ENCODE measurements around the gene GPA33. TPM values are rescaled to one million over a fixed set of nuclear protein-coding genes. Genes with fewer than 3 reads are reported as not detected.

Gene GPA33
- total and polyA plus RNA-seq, 10 of the 15 experiments (the other 5 are each of a cell fraction or from before 2014, with no cell fraction given): 0.09 to 0.27 (median 0.21) TPM; not detected in 1

DNA sequence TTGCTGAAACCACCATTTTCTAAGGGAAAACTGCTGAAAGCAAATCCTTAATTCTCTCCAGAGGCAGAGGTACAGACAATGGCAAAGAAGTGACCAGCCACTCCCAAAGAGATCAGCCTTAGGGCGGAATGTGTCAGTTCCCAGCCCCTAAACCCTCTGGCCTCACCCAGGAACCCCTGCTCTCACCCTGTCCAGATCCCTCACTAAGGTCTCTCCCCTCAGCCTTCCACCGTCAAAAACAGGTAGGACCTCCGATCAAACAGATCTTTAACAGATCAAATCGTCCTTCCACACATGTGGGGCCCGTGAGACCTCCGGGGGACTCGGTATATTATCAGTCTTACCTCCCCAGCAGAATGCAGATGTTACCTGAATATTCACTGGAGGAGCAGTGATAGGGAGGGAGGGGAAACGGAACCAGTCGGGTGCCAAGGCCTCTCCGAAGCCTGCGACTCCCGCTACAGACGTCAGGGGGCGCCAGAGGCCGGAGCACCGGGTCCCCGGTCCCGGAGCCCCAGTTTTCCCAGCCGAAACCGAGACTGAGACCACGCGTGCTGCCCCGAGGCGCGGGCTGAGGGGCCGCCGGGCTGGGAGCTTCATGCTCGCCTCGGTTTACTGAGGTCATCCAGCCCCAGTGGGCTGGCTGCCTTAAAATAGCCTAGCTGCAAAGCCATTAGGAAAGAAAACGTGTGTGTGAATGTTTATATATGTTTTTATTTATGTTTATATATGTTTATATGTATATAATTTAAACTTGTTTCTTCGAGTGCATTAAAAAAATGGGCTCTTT is 23.6 kb downstream of the GPA33 start (continued):
- TF ChIP-seq, protein P1, sequence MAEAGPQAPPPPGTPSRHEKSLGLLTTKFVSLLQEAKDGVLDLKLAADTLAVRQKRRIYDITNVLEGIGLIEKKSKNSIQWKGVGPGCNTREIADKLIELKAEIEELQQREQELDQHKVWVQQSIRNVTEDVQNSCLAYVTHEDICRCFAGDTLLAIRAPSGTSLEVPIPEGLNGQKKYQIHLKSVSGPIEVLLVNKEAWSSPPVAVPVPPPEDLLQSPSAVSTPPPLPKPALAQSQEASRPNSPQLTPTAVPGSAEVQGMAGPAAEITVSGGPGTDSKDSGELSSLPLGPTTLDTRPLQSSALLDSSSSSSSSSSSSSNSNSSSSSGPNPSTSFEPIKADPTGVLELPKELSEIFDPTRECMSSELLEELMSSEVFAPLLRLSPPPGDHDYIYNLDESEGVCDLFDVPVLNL (IDR thresholded peaks at IDR 0.05; ENCODE audit: low read depth, low read length): no peak
- no peak for TF ChIP-seq HDAC2 (IDR thresholded peaks at IDR 0.05)

DNA sequence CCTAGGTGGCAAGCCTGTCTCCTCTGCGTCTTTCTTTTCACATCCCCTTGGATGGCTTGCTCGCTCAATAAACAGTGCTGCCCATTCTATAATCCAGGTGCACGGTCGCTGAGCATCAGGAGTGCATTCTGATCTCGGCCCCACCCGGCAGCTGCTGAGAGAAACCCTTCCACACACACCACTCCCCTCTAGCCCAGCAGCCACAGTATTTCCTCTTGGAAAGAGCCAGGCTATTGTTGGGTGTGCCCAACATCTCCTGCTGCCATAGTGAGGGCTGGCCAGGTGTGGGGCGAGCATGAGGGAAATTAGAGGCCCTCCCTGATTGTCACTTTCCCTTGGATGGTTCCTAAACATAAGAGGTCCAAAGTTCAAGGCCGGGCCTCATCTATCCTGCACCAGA is 24.7 kb downstream of the GPA33 start:
- in situ Hi-C loops (cut with MboI): loop anchor here (5.0 kb wide), 3 partner anchors 57 to 472 kb away; no protein-coding TSS in a partner anchor
- H3K79me2 ChIP-seq (ENCODE audit: control insufficient read depth, insufficient read depth, low read length): no peaks in the 10 kb centered on the region
- DNase-seq (ENCODE audit: low read depth, low spot score): no peak
- no TSS peak for BruUV-seq (replicated peaks)
- H3K9me3 ChIP-seq (replicated peaks; ENCODE audit: control insufficient read depth, insufficient read depth, low read length): no peaks in the 10 kb centered on the region
- no peaks in the 10 kb centered on the region for H3K36me3 ChIP-seq (ENCODE audit: control insufficient read depth in 2 of 2, insufficient read depth in 2 of 2, low read length in 1 of 2)
- ChIA-PET SMC1A (ENCODE audit: uncharacterized antibody, unreplicated experiment) (interaction anchor here (0.9 to 1.9 kb wide), 5 partner anchors 50 to 470 kb away, joined by 3 to 7 read pairs (median 3); no protein-coding TSS in a partner anchor), RAD21 (ENCODE audit: unreplicated experiment) (interaction anchor here (0.7 to 2.1 kb wide), 3 partner anchors 155 to 488 kb away, joined by 3 to 8 read pairs (median 3); partner anchors contain the start of genes CREG1 and POU2F1), CTCF (interaction anchor here (0.6 to 18.3 kb wide), 11 partner anchors 8 to 469 kb away, joined by 3 to 734 read pairs (median 4); partner anchors contain the start of gene POU2F1), POLR2A (no interaction called here)
- ATAC-seq: no peak
- 31% methylated on average over 8 of the region's 8 CpGs for WGBS (ENCODE audit: insufficient coverage, insufficient replicate concordance, low lambda C conversion rate, missing lambda C conversion rate)
- no peak overlapping the region for H3K4me3 ChIP-seq
- no peaks in the 10 kb centered on the region for H4K20me1 ChIP-seq (ENCODE audit: control insufficient read depth, insufficient read depth)
- no peak overlapping the region for H3K9ac ChIP-seq (ENCODE audit: control insufficient read depth, insufficient read depth, low read length)
- intact Hi-C loops (cut with micrococcal nuclease; ENCODE audit: unreplicated experiment): loop anchor here (5.0 kb wide), 2 partner anchors 202 to 467 kb away; no protein-coding TSS in a partner anchor
- no peaks in the 10 kb centered on the region for H3K4me1 ChIP-seq (ENCODE audit: control insufficient read depth, insufficient read depth, low read length)
- no peak overlapping the region for H3K4me2 ChIP-seq (ENCODE audit: control insufficient read depth, insufficient read depth)
- no peak for FAIRE-seq
- H2AFZ ChIP-seq (ENCODE audit: control insufficient read depth, low read depth, low read length): no peak overlapping the region
- H3K27me3 ChIP-seq (replicated peaks in 1 of 2; ENCODE audit: control insufficient read depth in 2 of 2, insufficient read depth in 2 of 2, low read length in 1 of 2): no peaks in the 10 kb centered on the region; a peak in 1 of 4 replicates
- no peak overlapping the region for H3K27ac ChIP-seq (ENCODE audit: control insufficient read depth, insufficient read depth)
- TF ChIP-seq FOXM1 (IDR thresholded peaks at IDR 0.05; ENCODE audit: low read depth, low read length) (no peak), SUZ12 (IDR thresholded peaks at IDR 0.05; ENCODE audit: unreplicated experiment) (no peak), BCL11A (IDR thresholded peaks at IDR 0.05; ENCODE audit: low read depth, low read length) (no peak), POU2F2 (IDR thresholded peaks at IDR 0.05; ENCODE audit: borderline replicate concordance, low read depth, low read length) (no peak), EGR1 (IDR thresholded peaks at IDR 0.05; ENCODE audit: borderline replicate concordance in 1 of 2, low read depth in 2 of 2, low read length in 2 of 2) (no peak), KLF5 (IDR thresholded peaks at IDR 0.05; ENCODE audit: partially characterized antibody) (no peak), SREBF2 (IDR thresholded peaks at IDR 0.05; ENCODE audit: low read length) (no peak), YY1 (IDR thresholded peaks at IDR 0.05; ENCODE audit: low read depth, low read length) (no peak), DPF2 (IDR thresholded peaks at IDR 0.05) (no peak), SMAD5 (IDR thresholded peaks at IDR 0.05; ENCODE audit: low read depth) (no peak), NFXL1 (IDR thresholded peaks at IDR 0.05; ENCODE audit: borderline replicate concordance) (no peak), CBX5 (IDR thresholded peaks at IDR 0.05; ENCODE audit: low read depth) (no peak)
- TF ChIP-seq, protein P2, sequence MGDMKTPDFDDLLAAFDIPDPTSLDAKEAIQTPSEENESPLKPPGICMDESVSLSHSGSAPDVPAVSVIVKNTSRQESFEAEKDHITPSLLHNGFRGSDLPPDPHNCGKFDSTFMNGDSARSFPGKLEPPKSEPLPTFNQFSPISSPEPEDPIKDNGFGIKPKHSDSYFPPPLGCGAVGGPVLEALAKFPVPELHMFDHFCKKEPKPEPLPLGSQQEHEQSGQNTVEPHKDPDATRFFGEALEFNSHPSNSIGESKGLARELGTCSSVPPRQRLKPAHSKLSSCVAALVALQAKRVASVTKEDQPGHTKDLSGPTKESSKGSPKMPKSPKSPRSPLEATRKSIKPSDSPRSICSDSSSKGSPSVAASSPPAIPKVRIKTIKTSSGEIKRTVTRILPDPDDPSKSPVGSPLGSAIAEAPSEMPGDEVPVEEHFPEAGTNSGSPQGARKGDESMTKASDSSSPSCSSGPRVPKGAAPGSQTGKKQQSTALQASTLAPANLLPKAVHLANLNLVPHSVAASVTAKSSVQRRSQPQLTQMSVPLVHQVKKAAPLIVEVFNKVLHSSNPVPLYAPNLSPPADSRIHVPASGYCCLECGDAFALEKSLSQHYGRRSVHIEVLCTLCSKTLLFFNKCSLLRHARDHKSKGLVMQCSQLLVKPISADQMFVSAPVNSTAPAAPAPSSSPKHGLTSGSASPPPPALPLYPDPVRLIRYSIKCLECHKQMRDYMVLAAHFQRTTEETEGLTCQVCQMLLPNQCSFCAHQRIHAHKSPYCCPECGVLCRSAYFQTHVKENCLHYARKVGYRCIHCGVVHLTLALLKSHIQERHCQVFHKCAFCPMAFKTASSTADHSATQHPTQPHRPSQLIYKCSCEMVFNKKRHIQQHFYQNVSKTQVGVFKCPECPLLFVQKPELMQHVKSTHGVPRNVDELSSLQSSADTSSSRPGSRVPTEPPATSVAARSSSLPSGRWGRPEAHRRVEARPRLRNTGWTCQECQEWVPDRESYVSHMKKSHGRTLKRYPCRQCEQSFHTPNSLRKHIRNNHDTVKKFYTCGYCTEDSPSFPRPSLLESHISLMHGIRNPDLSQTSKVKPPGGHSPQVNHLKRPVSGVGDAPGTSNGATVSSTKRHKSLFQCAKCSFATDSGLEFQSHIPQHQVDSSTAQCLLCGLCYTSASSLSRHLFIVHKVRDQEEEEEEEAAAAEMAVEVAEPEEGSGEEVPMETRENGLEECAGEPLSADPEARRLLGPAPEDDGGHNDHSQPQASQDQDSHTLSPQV (IDR thresholded peaks at IDR 0.05): no peak
- TF ChIP-seq, protein P3, sequence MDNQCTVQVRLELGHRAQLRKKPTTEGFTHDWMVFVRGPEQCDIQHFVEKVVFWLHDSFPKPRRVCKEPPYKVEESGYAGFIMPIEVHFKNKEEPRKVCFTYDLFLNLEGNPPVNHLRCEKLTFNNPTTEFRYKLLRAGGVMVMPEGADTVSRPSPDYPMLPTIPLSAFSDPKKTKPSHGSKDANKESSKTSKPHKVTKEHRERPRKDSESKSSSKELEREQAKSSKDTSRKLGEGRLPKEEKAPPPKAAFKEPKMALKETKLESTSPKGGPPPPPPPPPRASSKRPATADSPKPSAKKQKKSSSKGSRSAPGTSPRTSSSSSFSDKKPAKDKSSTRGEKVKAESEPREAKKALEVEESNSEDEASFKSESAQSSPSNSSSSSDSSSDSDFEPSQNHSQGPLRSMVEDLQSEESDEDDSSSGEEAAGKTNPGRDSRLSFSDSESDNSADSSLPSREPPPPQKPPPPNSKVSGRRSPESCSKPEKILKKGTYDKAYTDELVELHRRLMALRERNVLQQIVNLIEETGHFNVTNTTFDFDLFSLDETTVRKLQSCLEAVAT (IDR thresholded peaks at IDR 0.05): no peak
